ENCODE results near the gene GP1BB.

DNA sequence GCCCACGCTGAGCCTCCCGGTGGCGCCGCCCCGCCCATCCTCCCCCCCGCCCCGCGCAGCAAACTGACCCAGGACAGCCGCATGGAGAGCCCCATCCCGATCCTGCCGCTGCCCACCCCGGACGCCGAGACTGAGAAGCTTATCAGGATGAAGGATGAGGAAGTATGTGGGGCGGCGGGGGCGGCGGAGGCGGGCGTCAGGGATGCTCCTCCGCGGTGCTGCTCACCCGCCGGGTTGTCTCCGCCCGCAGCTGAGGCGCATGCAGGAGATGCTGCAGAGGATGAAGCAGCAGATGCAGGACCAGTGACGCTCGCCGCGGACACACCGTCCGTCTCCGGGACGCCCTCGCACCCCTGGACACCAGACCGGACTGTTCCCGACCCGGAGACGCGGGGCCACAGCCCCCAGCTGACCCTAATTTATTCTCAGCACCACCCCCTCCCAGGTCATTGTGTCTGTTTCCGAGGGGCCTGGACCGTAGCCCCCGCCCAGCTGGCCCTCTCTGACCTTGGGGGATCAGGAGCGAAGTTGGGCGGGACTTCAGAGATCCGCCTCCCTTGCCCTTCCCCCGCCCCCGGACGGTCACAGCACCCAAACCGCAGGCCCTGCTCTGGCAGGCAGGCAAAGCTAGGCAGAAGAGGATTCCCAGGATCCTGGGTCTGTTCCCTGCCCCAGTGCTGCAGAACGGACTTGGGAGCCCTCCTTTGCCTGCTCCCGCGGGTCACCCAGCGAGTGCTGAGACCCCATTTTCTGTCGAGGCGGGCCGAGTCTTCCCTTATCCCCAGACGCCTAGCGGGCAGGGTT, 959 bp upstream of the GP1BB start:
- TF ChIP-seq, protein P1, sequence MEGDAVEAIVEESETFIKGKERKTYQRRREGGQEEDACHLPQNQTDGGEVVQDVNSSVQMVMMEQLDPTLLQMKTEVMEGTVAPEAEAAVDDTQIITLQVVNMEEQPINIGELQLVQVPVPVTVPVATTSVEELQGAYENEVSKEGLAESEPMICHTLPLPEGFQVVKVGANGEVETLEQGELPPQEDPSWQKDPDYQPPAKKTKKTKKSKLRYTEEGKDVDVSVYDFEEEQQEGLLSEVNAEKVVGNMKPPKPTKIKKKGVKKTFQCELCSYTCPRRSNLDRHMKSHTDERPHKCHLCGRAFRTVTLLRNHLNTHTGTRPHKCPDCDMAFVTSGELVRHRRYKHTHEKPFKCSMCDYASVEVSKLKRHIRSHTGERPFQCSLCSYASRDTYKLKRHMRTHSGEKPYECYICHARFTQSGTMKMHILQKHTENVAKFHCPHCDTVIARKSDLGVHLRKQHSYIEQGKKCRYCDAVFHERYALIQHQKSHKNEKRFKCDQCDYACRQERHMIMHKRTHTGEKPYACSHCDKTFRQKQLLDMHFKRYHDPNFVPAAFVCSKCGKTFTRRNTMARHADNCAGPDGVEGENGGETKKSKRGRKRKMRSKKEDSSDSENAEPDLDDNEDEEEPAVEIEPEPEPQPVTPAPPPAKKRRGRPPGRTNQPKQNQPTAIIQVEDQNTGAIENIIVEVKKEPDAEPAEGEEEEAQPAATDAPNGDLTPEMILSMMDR (IDR thresholded peaks at IDR 0.05; ENCODE audit: low read length), result no peak
- no peak for TF ChIP-seq EZH2 (optimal IDR thresholded peaks at IDR 0.05; ENCODE audit: low read depth, low read length)
